NB4 (cell line): Measurements from ENCODE around the gene ARHGEF25.

Experiments
- MYC ChIP-seq: IDR thresholded peaks from 2 replicates; pipeline ENCODE4 v1.6.1; 2011; ENCODE audit warnings: low read depth, low read length
- POLR2A ChIP-seq: IDR thresholded peaks from 2 replicates; pipeline ENCODE4 v1.6.1; 2011; ENCODE audit warnings: mild to moderate bottlenecking; ENCODE audit not compliant: insufficient read length; ENCODE audit errors: extremely low read depth
- TF ChIP-seq, protein P1 (sequence below): IDR thresholded peaks from one replicate; pipeline ENCODE4 v1.5.1; 2012; ENCODE audit warnings: low read depth, low read length
- TF ChIP-seq, protein P2 (sequence below): IDR thresholded peaks from 2 replicates; pipeline ENCODE4 v1.6.1; 2011; ENCODE audit warnings: low read depth, low read length

DNA sequence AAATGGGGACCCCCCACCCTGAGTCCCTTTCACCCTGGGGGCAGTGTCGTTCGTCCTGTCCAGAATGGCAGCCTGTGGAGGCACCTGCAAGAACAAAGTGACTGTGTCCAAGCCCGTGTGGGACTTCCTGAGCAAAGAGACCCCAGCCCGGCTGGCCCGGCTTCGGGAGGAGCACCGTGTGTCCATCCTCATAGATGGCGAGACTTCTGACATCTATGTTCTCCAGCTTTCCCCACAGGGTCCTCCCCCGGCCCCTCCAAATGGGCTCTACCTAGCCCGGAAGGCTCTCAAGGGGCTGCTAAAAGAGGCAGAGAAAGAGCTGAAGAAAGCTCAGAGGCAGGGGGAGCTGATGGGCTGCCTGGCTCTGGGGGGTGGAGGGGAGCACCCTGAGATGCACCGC lies 4.4 kb upstream of the ARHGEF25 start:
- TF ChIP-seq, protein P1, sequence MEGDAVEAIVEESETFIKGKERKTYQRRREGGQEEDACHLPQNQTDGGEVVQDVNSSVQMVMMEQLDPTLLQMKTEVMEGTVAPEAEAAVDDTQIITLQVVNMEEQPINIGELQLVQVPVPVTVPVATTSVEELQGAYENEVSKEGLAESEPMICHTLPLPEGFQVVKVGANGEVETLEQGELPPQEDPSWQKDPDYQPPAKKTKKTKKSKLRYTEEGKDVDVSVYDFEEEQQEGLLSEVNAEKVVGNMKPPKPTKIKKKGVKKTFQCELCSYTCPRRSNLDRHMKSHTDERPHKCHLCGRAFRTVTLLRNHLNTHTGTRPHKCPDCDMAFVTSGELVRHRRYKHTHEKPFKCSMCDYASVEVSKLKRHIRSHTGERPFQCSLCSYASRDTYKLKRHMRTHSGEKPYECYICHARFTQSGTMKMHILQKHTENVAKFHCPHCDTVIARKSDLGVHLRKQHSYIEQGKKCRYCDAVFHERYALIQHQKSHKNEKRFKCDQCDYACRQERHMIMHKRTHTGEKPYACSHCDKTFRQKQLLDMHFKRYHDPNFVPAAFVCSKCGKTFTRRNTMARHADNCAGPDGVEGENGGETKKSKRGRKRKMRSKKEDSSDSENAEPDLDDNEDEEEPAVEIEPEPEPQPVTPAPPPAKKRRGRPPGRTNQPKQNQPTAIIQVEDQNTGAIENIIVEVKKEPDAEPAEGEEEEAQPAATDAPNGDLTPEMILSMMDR: no peak
- no peak for TF ChIP-seq POLR2A
- TF ChIP-seq, protein P2, sequence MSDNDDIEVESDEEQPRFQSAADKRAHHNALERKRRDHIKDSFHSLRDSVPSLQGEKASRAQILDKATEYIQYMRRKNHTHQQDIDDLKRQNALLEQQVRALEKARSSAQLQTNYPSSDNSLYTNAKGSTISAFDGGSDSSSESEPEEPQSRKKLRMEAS: no peak
- no peak for TF ChIP-seq MYC
